Measurements from ENCODE around the gene RANBP2.
A peak's percentile ranks its signal among the peaks of the same experiment; 100 is the strongest.

The RANBP2 gene

GRCh38 chr2:108778857-108779256 lies 59.6 kb downstream of the RANBP2 start:
- DNase-seq (ENCODE audit: low read depth), result no peak

- no peak for DNase-seq (ENCODE audit: low read depth)
Measured at GRCh38 chr2:108786008-108786353, 66.7 kb downstream of the RANBP2 start.

- peak; percentile 45 for DNase-seq (ENCODE audit: low read depth)
Measured at GRCh38 chr2:108786354-108787215, 67.3 kb downstream of the RANBP2 start, which contains the start of gene CCDC138. Gene CCDC138 (plus strand): TSS chr2:108786771. CDS start chr2:108786823, 52 bp downstream.

- no peak for DNase-seq (ENCODE audit: low read depth)
Measured at GRCh38 chr2:108787216-108787541, 67.9 kb downstream of the RANBP2 start.

GRCh38 chr2:108803045-108803736 lies 83.9 kb downstream of the RANBP2 start:
- DNase-seq (ENCODE audit: low read depth), result no peak

GRCh38 chr2:108805032-108805431 lies 85.8 kb downstream of the RANBP2 start:
- DNase-seq (ENCODE audit: low read depth), result no peak

GRCh38 chr2:108805782-108806181 lies 86.5 kb downstream of the RANBP2 start:
- no peak for DNase-seq (ENCODE audit: low read depth)

GRCh38 chr2:108806371-108807113 lies 87.3 kb downstream of the RANBP2 start:
- no peak for DNase-seq (ENCODE audit: low read depth)

- DNase-seq (ENCODE audit: low read depth), result no peak
Measured at GRCh38 chr2:108809936-108810335, 90.7 kb downstream of the RANBP2 start.

- no peak for DNase-seq (ENCODE audit: low read depth)
Measured at GRCh38 chr2:108810993-108811957, 92.0 kb downstream of the RANBP2 start.

- DNase-seq (ENCODE audit: low read depth), result no peak
Measured at GRCh38 chr2:108813732-108814131, 94.5 kb downstream of the RANBP2 start.

GRCh38 chr2:108820482-108820881 lies 101.2 kb downstream of the RANBP2 start:
- no peak for DNase-seq (ENCODE audit: low read depth)

- no peak for DNase-seq (ENCODE audit: low read depth)
Measured at GRCh38 chr2:108823286-108823685, 104.0 kb downstream of the RANBP2 start.

GRCh38 chr2:108824316-108825070 lies 105.2 kb downstream of the RANBP2 start:
- DNase-seq (ENCODE audit: low read depth), result no peak

GRCh38 chr2:108825254-108825653 lies 106.0 kb downstream of the RANBP2 start:
- no peak for DNase-seq (ENCODE audit: low read depth)

- no peak for DNase-seq (ENCODE audit: low read depth)
Measured at GRCh38 chr2:108825736-108826135, 106.5 kb downstream of the RANBP2 start.

GRCh38 chr2:108829578-108830310 lies 110.5 kb downstream of the RANBP2 start:
- no peak for DNase-seq (ENCODE audit: low read depth)

GRCh38 chr2:108833219-108833618 lies 113.9 kb downstream of the RANBP2 start:
- no peak for DNase-seq (ENCODE audit: low read depth)

- no peak for DNase-seq (ENCODE audit: low read depth)
Measured at GRCh38 chr2:108834620-108835019, 115.3 kb downstream of the RANBP2 start.

GRCh38 chr2:108835040-108835439 lies 115.8 kb downstream of the RANBP2 start:
- no peak for DNase-seq (ENCODE audit: low read depth)
